HEK293 (cell line): ENCODE results near the gene ATP5F1D.

Experiments
- BCL6B ChIP-seq: fragments of 450-650 bp; formaldehyde crosslinking; IDR thresholded peaks from 2 replicates; pipeline ENCODE4 v1.5.1; 2017; ENCODE audit warnings: missing biosample characterization, missing genetic modification characterization
- EGR2 ChIP-seq: fragments of 450-650 bp; formaldehyde crosslinking; IDR thresholded peaks from 2 replicates; pipeline ENCODE4 v1.5.1; 2016; ENCODE audit warnings: low read depth, missing biosample characterization, missing genetic modification characterization
- KLF9 ChIP-seq: fragments of 450-650 bp; formaldehyde crosslinking; IDR thresholded peaks from 2 replicates; pipeline ENCODE4 v1.5.1; 2016; ENCODE audit warnings: missing biosample characterization, missing genetic modification characterization, low read depth
- OSR2 ChIP-seq: fragments of 450-650 bp; formaldehyde crosslinking; IDR thresholded peaks from 2 replicates; pipeline ENCODE4 v1.5.1; 2016; ENCODE audit warnings: missing biosample characterization, missing genetic modification characterization
- RBAK ChIP-seq: fragments of 450-650 bp; formaldehyde crosslinking; IDR thresholded peaks from 2 replicates; pipeline ENCODE4 v1.5.1; 2016; ENCODE audit warnings: missing biosample characterization, missing genetic modification characterization
- ZBTB20 ChIP-seq: fragments of 450-650 bp; formaldehyde crosslinking; IDR thresholded peaks from 2 replicates; pipeline ENCODE4 v1.5.1; 2016; ENCODE audit warnings: missing biosample characterization, missing genetic modification characterization
- ZBTB26 ChIP-seq: fragments of 450-650 bp; formaldehyde crosslinking; optimal IDR thresholded peaks from 2 replicates; pipeline ENCODE3; 2016; ENCODE audit warnings: missing biosample characterization, mild to moderate bottlenecking, missing genetic modification characterization
- ZBTB49 ChIP-seq: fragments of 450-650 bp; formaldehyde crosslinking; IDR thresholded peaks from 2 replicates; pipeline ENCODE4 v1.5.1; 2016; ENCODE audit warnings: missing biosample characterization, missing genetic modification characterization, low read depth
- ZBTB8A ChIP-seq: fragments of 450-650 bp; formaldehyde crosslinking; IDR thresholded peaks from 2 replicates; pipeline ENCODE4 v1.5.1; 2016; ENCODE audit warnings: missing biosample characterization, missing genetic modification characterization
- ZNF157 ChIP-seq: fragments of 450-650 bp; formaldehyde crosslinking; IDR thresholded peaks from 2 replicates; pipeline ENCODE4 v1.5.1; 2016; ENCODE audit warnings: missing biosample characterization, missing genetic modification characterization
- ZNF169 ChIP-seq: fragments of 450-650 bp; formaldehyde crosslinking; IDR thresholded peaks from 2 replicates; pipeline ENCODE4 v1.5.1; 2016; ENCODE audit warnings: missing biosample characterization, missing genetic modification characterization
- ZNF214 ChIP-seq: fragments of 450-650 bp; formaldehyde crosslinking; IDR thresholded peaks from 2 replicates; pipeline ENCODE4 v1.5.1; 2017; ENCODE audit warnings: missing biosample characterization, mild to moderate bottlenecking, missing genetic modification characterization, borderline replicate concordance
- ZNF266 ChIP-seq: fragments of 450-650 bp; formaldehyde crosslinking; IDR thresholded peaks from 2 replicates; pipeline ENCODE4 v1.5.1; 2016; ENCODE audit warnings: missing biosample characterization, missing genetic modification characterization, low read depth
- ZNF274 ChIP-seq, 2 experiments: fragments of 200-500 bp in 1 of 2; fragments of 450-650 bp in 1 of 2; sonication (Bioruptor generic) in 1 of 2; formaldehyde crosslinking in 1 of 2; IDR thresholded peaks; 2 replicates each; pipeline versions ENCODE4 v1.5.1 to v1.6.1; 2014 to 2016; ENCODE audit warnings: borderline replicate concordance in 1 of 2, inconsistent platforms in 1 of 2, low read length in 1 of 2, missing biosample characterization in 1 of 2, missing genetic modification characterization in 1 of 2
- ZNF292 ChIP-seq: fragments of 450-650 bp; formaldehyde crosslinking; IDR thresholded peaks from 2 replicates; pipeline ENCODE4 v1.5.1; 2016; ENCODE audit warnings: low read depth, missing biosample characterization, missing genetic modification characterization, borderline replicate concordance
- ZNF324 ChIP-seq: fragments of 450-650 bp; formaldehyde crosslinking; IDR thresholded peaks from 2 replicates; pipeline ENCODE4 v1.5.1; 2016; ENCODE audit warnings: missing biosample characterization, missing genetic modification characterization
- ZNF341 ChIP-seq: fragments of 450-650 bp; formaldehyde crosslinking; IDR thresholded peaks from 2 replicates; pipeline ENCODE4; 2016; ENCODE audit warnings: low read depth, missing biosample characterization, missing genetic modification characterization
- ZNF366 ChIP-seq: fragments of 450-650 bp; formaldehyde crosslinking; conservative IDR thresholded peaks from 2 replicates; pipeline ENCODE4 v1.5.1; 2016; ENCODE audit warnings: missing biosample characterization, missing genetic modification characterization
- ZNF391 ChIP-seq: fragments of 450-650 bp; formaldehyde crosslinking; IDR thresholded peaks from 2 replicates; pipeline ENCODE4 v1.5.1; 2016; ENCODE audit warnings: low read depth, missing biosample characterization, missing genetic modification characterization, borderline replicate concordance
- ZNF398 ChIP-seq: fragments of 450-650 bp; formaldehyde crosslinking; IDR thresholded peaks from 2 replicates; pipeline ENCODE4 v1.5.1; 2017; ENCODE audit warnings: missing biosample characterization, missing genetic modification characterization
- ZNF48 ChIP-seq: fragments of 450-650 bp; formaldehyde crosslinking; IDR thresholded peaks from 2 replicates; pipeline ENCODE4 v1.5.1; 2016; ENCODE audit warnings: missing biosample characterization, missing genetic modification characterization
- ZNF521 ChIP-seq: fragments of 450-650 bp; formaldehyde crosslinking; IDR thresholded peaks from 2 replicates; pipeline ENCODE4 v1.5.1; 2017; ENCODE audit warnings: missing biosample characterization, mild to moderate bottlenecking, missing genetic modification characterization
- ZNF560 ChIP-seq: fragments of 450-650 bp; formaldehyde crosslinking; IDR thresholded peaks from 2 replicates; pipeline ENCODE4 v1.5.1; 2017; ENCODE audit warnings: missing biosample characterization, missing genetic modification characterization, borderline replicate concordance
- ZNF596 ChIP-seq: fragments of 450-650 bp; IDR thresholded peaks from 2 replicates; pipeline ENCODE4 v1.5.0; 2018; ENCODE audit warnings: missing biosample characterization, mild to moderate bottlenecking, missing genetic modification characterization, moderate library complexity
- ZNF610 ChIP-seq: fragments of 450-650 bp; formaldehyde crosslinking; IDR thresholded peaks from 2 replicates; pipeline ENCODE4 v1.5.1; 2016; ENCODE audit warnings: missing biosample characterization, missing genetic modification characterization, borderline replicate concordance
- ZNF629 ChIP-seq: fragments of 450-650 bp; formaldehyde crosslinking; IDR thresholded peaks from 2 replicates; pipeline ENCODE4 v1.5.1; 2017; ENCODE audit warnings: missing biosample characterization, missing genetic modification characterization
- ZNF645 ChIP-seq: fragments of 450-650 bp; formaldehyde crosslinking; IDR thresholded peaks from 2 replicates; pipeline ENCODE4; 2016; ENCODE audit warnings: missing biosample characterization, missing genetic modification characterization
- ZNF677 ChIP-seq: fragments of 450-650 bp; IDR thresholded peaks from 2 replicates; pipeline ENCODE4 v1.5.0; 2018; ENCODE audit warnings: missing biosample characterization, mild to moderate bottlenecking, missing genetic modification characterization, moderate library complexity
- ZNF768 ChIP-seq: fragments of 450-650 bp; formaldehyde crosslinking; IDR thresholded peaks from 2 replicates; pipeline ENCODE4 v1.5.1; 2018; ENCODE audit warnings: missing biosample characterization, mild to moderate bottlenecking, missing genetic modification characterization
- ZNF792 ChIP-seq: fragments of 450-650 bp; formaldehyde crosslinking; IDR thresholded peaks from 2 replicates; pipeline ENCODE4 v1.5.1; 2016; ENCODE audit warnings: missing biosample characterization, missing genetic modification characterization
- ZNF837 ChIP-seq: fragments of 450-650 bp; formaldehyde crosslinking; IDR thresholded peaks from 2 replicates; pipeline ENCODE4 v1.5.1; 2016; ENCODE audit warnings: missing biosample characterization, missing genetic modification characterization
- ZNF843 ChIP-seq: fragments of 450-650 bp; formaldehyde crosslinking; IDR thresholded peaks from 2 replicates; pipeline ENCODE4 v1.5.1; 2016; ENCODE audit warnings: missing biosample characterization, missing genetic modification characterization

The ATP5F1D gene

GRCh38 chr19:1237027-1237659 is 4.4 kb upstream of the ATP5F1D start (continued):
- no peak for TF ChIP-seq ZNF274 (IDR thresholded peaks at IDR 0.05; ENCODE audit: low read length)
- TF ChIP-seq ZNF274 (tag by site-specific recombination; IDR thresholded peaks at IDR 0.05; ENCODE audit: borderline replicate concordance) = no peak
- TF ChIP-seq ZBTB26 (tag by site-specific recombination) = peak; percentile 66
- TF ChIP-seq ZNF610 (tag by site-specific recombination) = no peak
- no peak for TF ChIP-seq ZBTB49 (tag by site-specific recombination)
- TF ChIP-seq ZNF398 (tag by site-specific recombination) = peak; percentile 92
- TF ChIP-seq ZNF768 (tag by site-specific recombination) = no peak
- no peak for TF ChIP-seq ZNF677
- peak; percentile 76 for TF ChIP-seq ZBTB8A
- no peak for TF ChIP-seq ZNF214 (tag by site-specific recombination)
- TF ChIP-seq KLF9 (tag by site-specific recombination) = peak; percentile 74
- no peak for TF ChIP-seq RBAK
- no peak for TF ChIP-seq ZNF596 (tag by site-specific recombination)
- no peak for TF ChIP-seq ZNF645 (tag by site-specific recombination)
- no peak for TF ChIP-seq ZNF266
- no peak for TF ChIP-seq ZNF366 (tag by site-specific recombination)
- TF ChIP-seq ZNF391 (tag by site-specific recombination) = peak; percentile 35; the same call in 1 of the 2 replicates
- TF ChIP-seq ZBTB20 (tag by site-specific recombination) = peak; percentile 92
- peak; percentile 47; the same call in 1 of the 2 replicates for TF ChIP-seq ZNF341 (tag by site-specific recombination)
- TF ChIP-seq ZNF521 (tag by site-specific recombination) = no peak
- peak; percentile 47 for TF ChIP-seq ZNF629 (tag by site-specific recombination)
- TF ChIP-seq ZNF157 = no peak
- no peak for TF ChIP-seq ZNF48 (tag by site-specific recombination)
- no peak for TF ChIP-seq ZNF837 (tag by site-specific recombination)
- TF ChIP-seq ZNF792 (tag by site-specific recombination) = no peak
- no peak for TF ChIP-seq ZNF843 (tag by site-specific recombination)
- peak; percentile 75 for TF ChIP-seq EGR2 (tag by site-specific recombination)
- no peak for TF ChIP-seq ZNF324 (tag by site-specific recombination)
- TF ChIP-seq ZNF292 (tag by site-specific recombination) = no peak
- TF ChIP-seq ZNF169 (tag by site-specific recombination) = no peak
- no peak for TF ChIP-seq ZNF560 (tag by site-specific recombination)
- TF ChIP-seq OSR2 = no peak
- TF ChIP-seq BCL6B = no peak
